Frontal cortex (tissue), 4 donors: Measurements from ENCODE around the gene SH3TC1. TPM values are rescaled to one million over a fixed set of nuclear protein-coding genes. Genes with fewer than 3 reads are reported as not detected.

Source experiments
- DNase-seq, 2 donors: peaks; one replicate each; pipeline ENCODE4 v3.0.0; 2012; ENCODE audit warnings: low spot score in 2 of 2
- FAIRE-seq: peaks from 2 replicates; lab custom pipeline; 2012; peaks lifted over from hg19 to GRCh38; lab: Jason Lieb, UNC
- total RNA-seq: library from RNA; depleted of rRNA; stranded (reverse); fragments of >200 nt; gene quantifications from one replicate; pipeline ENCODE4 v1.2.3, GENCODE V29; 2014
- donor health status: control.
- donor health status: control.
- donor health status: control.

SH3TC1 gene
- total RNA-seq, 1 donor from 2014 or later = 1.6 TPM

DNA sequence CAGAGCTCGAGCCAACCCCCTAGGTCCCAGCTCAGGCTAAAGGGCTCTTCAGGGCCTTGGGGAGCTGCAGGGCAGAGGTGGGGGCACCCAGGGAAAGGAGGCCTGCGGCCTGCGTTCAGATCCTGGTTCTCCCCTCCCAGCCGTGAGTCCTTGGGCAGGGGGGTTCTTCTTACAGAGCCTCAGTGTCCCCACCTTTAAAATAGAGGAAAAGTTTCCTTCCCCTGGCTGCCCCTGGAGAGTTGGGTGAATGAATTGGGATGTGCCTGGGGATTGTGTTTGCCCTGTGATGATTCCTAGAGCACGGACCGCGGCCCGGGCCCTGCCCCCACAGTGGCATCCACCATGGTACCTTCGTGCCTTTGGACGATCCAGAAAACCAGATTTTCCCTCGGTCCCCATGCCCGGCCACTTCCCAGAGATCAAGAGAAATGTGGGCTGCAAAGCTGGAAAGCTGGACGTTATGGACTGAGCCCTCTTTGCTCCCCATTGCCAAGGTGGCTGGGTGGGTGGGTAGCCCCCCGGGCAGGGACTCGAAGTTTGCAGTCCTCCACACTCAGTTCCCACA lies 81.9 kb downstream of the SH3TC1 start:
- FAIRE-seq (no peak), DNase-seq (no peak)

DNA sequence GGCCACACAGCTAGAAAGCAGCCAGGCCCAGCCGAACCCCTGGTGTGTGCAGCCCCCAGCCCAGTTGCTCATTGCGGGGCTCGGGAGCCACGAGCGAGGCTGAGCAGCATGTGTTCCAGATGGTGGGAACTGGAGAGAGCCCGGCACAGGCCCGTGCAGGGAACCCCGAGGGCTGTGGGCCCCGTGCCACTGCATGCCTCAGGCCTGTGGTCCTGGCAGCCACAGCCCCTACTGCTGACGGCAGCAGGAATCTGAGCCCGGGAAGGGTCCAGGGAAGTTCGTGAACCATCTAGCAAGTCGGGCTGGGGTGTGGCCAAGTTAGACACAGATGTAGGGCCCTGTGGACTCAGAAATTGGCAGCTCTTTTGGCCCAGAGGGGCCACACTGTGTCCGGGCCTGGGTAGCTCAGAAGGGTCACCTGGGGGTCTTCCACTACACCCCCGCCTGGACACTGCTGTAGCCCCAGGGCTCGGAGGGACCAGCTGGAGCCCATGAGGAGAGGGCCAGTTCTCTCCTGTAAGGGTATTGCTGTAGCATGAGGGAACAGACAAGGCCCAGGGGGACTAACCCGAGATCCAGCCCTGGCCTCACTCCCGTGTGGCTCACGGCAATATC lies 82.5 kb downstream of the SH3TC1 start:
- FAIRE-seq (no peak), DNase-seq (no peak)

DNA sequence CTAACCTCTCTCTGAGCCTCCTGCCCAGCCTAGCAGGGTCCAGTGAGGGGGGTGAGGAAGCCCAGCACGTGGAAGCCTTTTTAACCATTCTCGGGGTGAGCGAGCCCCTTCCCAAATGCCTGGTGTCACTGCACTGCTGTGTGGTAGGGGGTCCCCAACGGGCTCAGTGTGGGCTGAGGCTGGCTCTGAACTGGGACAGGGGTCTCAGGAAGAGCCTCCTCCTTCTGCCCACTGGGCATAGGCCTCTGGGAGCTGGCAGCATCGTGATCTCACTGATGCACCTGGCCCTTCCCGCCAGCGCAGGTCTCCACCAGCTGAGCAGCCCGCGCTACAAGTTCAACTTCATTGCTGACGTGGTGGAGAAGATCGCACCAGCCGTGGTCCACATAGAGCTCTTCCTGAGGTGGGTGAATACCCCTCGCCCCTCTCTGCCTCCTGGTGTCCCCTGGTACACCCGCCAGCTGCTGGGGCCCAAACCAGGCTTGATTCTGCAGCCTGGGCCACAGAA lies 83.1 kb downstream of the SH3TC1 start:
- FAIRE-seq (no peak), DNase-seq (no peak)

DNA sequence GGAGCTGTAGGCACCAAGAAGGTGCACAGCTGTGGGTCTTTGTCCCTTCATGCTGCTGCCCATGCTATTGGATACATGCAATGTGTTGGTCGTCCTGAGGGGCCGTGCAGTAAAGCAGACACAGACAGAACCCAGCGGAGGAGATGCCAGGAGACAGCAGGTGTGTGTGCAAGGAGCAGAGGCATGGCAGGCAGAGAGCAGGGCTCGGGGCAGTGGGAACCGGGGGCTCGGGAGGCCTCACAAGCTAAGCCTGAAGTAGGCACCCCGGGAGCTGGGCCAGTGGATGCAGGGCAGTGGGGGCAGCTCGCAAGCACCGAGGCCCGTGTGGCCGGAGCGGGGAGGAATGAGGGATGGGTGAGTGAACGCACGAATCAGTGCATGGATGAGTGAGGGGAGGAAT lies 83.7 kb downstream of the SH3TC1 start:
- FAIRE-seq (no peak), DNase-seq (no peak)

DNA sequence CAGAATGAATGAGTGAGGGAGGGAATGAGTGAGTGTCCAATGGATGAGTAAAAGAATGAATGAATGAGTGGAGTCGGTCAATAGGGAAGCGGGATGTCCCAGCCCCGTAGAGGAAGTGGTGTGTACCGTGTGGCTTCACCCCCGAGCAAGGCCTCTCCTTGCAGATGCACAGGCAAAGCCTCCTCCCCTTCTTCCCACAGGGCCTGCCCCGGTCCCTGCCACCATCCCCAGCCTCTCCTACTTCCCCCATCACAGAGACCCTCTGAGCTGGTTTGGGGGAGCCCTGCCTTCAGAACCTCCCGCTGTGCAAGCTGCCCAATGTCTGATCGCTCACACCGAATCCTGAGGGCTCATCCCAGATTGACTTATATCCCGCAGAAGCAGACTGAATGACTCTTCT lies 84.1 kb downstream of the SH3TC1 start:
- FAIRE-seq (no peak), DNase-seq (no peak)

DNA sequence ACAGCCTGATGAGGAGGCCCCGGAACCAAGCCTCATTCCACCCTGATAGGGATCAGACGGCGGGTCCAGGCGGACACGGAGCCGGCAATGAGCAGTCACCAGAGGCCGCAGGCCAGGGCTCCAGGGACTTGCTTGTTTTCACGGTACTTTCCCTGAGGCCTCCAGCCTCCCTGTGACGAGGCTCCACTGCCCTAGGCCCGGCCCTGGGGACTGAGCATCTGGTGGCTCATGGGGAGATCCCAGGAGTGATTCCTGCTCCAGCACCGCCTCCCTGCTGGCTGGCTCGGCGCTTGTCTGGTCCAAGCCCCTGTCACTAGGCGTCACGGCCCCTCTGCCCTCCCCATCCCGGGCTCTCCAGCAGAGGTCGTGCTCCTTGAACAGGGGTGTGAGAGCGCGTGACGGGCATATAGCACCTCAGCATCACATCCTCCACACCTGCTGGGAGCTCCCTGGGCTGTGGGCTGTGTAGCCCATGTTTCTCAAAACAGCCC lies 84.6 kb downstream of the SH3TC1 start:
- FAIRE-seq = no peak
- no peak for DNase-seq

DNA sequence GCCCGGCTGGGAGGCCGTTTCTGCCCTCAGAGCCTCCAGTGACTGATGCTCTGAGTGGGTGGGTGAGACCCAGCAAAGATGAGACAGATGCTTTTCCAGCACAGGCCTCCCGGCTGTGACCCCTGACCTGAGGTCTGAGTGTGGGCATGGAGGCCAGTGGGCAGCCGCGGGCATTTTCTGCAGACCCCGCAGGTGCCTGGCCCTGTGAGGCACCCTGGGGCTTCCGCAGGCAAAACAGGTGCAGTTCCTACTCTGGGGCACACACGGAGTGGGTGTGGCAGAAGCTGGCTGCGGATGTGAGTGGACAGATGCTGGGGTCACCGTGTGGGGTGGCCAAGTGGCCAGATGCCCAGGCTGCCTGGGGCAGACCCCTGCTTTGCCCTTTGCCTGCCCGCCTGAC lies 85.3 kb downstream of the SH3TC1 start:
- FAIRE-seq = no peak

DNA sequence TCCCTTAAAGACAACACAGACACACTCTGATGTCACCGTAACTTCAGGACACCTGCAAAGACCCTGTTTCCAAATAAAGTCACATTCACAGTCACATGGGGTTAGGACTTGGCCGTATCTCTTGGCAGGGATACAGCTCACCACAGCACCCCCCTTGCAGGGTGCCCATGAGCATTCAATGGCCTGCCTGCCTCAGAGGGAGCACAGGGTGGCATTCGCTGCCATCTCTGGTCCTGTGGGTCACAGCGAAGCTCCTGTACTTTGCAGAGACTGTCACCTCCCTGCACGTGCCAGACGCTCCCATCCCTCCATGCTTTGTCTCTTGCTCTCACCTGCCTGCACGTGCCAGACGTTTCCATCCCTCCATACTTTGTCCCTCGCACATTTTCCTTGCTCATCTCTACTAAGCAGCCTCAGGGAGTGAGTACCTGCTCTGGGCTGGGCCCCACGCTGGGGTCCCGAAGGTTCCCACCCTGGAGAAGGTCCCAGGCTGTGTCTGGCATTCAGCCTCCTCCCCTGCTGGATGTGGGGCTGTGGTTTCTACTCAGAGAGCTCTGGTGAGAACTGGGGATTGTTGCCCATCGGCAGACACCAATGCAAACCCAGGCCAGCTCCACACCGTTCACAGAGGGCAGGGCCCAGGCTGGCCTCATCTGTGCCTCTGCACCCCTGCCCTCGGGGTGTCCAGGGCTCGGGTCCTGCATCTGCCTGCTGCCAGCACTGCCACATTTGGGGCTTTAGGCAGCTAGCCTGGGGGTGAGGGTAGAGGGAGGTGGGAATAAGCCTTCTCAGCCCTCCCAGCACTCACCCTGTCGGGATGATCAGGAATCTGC lies 86.3 kb downstream of the SH3TC1 start:
- no peak for DNase-seq

More for the DNA sequence above, 85.3 kb downstream of the SH3TC1 start:
- DNase-seq = no peak

DNA sequence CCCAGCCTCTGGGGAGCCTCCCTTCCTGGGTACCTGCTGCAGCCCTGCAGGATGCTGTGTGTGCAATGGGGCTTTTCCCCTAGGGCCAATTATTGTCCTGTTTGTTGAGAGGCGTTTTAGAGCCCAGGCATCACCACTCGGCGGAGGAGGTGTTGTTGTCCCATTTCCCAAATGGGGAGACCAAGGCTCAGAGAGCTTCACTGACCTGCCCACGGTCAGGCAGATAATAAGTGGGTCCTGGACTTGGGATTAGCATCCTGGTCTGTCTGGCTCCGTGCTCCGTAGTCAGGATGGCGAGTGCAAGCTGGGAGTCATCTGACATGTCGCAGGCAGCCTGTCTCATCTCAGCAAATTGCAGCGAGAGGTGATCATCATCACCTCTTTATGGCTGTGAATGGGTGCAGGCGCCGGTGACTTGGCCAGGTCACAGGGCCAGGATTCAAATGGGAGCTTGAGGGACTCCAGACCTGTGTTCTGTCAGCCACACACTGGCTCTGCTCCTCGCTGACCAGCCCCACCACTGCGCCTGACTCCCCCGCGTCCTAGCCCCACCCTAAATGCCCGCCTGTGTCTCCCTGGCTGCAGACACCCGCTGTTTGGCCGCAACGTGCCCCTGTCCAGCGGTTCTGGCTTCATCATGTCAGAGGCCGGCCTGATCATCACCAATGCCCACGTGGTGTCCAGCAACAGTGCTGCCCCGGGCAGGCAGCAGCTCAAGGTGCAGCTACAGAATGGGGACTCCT lies 87.1 kb downstream of the SH3TC1 start:
- no peak for DNase-seq
- no peak for FAIRE-seq

More for the DNA sequence above, 86.3 kb downstream of the SH3TC1 start:
- no peak for FAIRE-seq

DNA sequence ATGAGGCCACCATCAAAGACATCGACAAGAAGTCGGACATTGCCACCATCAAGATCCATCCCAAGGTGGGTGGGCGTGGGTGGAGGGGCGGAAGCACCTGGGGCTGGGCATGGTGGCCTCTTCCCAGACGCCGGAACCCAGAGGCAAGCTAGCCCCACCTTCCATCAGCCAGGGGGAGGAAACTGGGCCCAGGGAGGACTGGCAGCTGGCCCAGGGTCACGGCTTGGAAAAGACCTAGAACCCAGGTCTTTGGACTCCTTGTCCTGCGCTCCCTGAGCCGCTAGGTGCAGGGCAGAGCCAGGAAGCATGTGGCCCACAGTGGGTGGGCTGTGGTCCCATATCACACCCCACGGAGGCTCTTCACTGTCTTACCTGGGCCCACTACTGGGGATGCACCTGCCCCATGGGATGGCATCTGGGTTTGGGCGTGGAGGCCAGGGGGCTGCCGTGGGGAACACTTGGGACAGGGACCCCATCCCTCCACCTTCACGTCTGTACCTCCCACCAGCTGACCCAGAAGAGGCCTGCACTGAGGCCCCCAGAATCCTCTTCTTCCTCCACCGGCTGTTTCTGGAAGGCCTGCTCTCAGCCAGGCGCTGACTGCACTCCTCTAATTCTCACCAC lies 87.7 kb downstream of the SH3TC1 start:
- DNase-seq (no peak), FAIRE-seq (no peak)

DNA sequence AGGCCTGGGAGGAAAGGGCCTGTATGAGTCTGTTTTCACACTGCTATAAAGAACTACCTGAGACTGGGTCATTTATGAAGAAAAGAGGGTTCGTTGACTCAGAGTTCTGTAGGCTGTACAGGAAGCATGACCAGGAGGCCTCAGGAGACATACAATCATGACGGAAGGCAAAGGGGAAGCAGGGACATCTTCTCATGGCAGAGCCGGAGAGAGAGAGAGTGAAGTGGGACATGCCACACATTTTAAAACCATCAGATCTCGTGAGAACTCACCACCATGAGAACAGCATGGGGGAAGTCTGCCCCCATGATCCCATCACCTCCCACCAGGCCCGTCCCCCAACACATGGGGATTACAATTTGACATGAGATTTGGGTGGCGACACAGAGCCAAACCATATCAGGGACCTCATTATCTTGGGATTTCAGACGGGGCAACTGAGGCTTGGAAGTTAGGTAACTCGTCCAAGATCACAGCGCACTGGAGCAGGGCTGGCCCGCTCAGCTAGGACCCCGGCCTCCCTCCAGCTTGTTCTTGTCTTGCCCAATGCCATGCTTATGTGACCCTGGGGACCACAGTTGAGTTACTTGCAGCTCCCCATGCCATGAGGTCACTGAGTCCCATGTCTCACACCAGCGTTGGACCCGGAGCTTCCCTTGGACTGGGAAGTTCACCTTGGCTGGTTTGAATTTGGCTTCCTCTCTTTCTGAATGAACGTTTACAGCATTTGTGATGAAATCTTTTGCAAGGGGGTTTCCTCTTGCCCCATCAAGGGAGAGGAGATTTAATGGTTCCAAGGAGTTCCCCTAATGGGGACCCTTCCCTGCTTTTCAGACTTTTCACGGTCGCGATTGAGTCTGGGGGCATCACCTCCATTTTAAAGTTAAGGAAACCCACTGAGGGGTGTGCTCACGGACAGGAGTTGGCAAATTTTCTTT lies 88.5 kb downstream of the SH3TC1 start:
- FAIRE-seq (no peak), DNase-seq (no peak)

DNA sequence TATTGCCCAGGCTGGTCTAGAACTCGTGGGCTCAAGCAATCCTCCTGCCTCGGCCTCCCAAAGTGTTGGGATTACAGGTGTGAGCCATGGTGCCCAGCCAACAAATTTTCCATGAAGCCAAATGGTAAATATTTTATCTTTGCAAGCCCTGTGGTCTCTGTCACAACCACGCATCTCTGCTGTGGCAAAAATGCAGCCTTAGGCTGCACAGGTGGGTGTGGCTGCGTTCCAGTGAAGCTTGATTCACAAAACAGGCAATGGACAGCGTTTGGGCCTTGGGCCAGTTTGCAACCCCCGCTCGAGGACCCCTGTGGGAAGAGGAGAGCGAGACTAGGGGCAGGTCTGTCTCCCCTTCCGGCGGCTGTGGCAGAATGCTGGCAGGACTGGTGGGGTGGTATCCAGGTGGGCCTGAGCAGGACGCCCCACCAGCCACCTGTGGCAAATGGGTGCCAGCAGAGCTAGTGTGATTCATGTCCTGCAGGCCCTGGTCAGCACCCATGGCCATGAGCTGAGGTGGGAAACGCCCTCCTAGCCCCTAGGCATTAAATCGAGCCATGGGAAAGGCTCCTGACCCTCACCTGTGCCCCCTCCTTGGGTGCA lies 90.2 kb downstream of the SH3TC1 start:
- no peak for FAIRE-seq
- no peak for DNase-seq

DNA sequence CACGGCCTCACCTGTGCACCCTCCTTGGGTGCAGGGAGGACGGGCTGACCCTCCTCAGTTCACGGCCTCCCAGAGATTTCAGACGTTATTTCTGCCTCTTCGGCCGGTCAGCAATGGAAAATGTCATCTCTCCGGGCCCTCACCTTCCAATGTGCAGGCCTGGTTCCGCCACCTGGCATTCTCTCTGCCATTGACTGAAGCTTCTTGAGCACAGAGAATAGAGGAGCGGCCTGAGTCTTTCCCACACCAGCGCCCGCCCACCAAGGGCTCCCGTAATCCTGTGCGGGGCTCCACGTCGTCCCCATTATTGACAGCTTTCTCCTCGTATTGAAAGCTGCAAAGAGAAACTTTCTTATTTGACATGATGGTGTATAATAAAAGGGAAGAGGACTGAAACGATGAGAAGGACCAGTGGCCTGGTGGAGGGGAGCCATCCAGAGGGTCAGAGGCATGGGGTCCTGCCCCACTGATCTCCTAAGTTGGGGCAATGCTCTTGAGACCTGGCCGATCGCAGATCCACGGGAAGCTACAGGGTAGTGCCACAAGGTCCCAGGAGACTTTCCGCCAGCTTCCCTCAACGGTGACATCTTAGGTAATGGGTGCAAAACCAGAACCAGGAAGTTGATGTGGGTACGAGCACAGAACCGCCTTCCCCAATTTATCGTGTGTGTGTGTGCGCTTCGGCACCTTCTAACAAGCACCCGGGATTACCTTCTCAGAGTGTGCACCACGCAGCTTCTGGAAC lies 91.0 kb downstream of the SH3TC1 start:
- FAIRE-seq (no peak), DNase-seq (no peak)

DNA sequence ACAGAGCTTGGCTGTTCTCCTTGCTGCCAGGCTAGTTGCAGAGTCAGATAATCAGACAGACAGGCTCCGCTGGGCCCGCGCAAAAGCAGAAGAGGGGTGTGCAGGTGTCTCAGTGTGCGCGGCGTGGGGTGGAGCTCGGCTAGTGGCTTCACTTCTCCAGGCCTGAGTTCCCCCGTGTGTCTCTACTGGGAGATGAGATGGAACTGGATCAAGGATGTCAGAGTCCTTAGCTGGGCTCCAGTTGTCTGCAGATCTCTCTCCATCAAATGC lies 91.5 kb downstream of the SH3TC1 start:
- FAIRE-seq (no peak), DNase-seq (no peak)
